Loucy (cell line): ENCODE results near the gene YIF1A.

Source experiments
- CTCF ChIP-seq: fragments of 200-600 bp; sonication (generic); conservative IDR thresholded peaks from 2 replicates; pipeline ENCODE4 v1.5.1; 2014; ENCODE audit warnings: mild to moderate bottlenecking, antibody characterized with exemption, low read length
- EZH2phosphoT487 ChIP-seq: fragments of 200-600 bp; IDR thresholded peaks from 2 replicates; pipeline ENCODE4 v1.6.1; 2018; ENCODE audit warnings: antibody characterized with exemption, mild to moderate bottlenecking, moderate library complexity, borderline replicate concordance

DNA sequence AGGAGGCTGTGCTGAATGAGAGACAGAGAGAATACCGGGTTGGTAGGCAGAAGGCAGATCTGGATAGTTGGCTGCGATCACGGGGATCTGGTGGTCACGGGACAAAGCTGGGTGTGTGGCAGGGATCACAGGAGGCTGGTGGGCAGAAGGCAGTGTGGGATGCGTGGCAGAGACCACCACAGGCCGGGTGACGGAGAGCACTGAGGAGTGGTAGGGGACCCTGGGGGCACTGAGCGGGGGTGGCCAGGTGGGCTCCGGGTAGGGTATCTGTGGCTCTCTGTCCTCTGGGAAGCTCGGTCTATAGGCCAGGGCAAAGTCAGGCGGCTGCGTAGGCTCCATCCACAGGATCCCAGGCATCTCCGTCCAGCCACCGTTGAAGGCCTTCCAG is 26.5 kb upstream of the YIF1A start:
- no peak for TF ChIP-seq CTCF
- no peak for TF ChIP-seq EZH2phosphoT487
